OCI-LY7 (cell line): Measurements from ENCODE around the gene MRGPRX3. TPM values are rescaled to one million over a fixed set of nuclear protein-coding genes. Genes with fewer than 3 reads are reported as not detected.

Experiments used
- BruUV-seq: library from RNA; stranded (reverse); fragments of 400-500 nt; replicated peaks from 2 replicates; lab custom pipeline; 2021; lab: Mats Ljungman, UMichigan
- CTCF ChIA-PET: fragments of 300-600 bp; sonication (Branson Sonifier 250); formaldehyde crosslinking; loops from one replicate; lab custom pipeline; 2022; ENCODE audit warnings: antibody characterized with exemption; ENCODE audit not compliant: unreplicated experiment; lab: Charles Lee
- POLR2A ChIA-PET: fragments of 300-600 bp; sonication (Branson Sonifier 250); formaldehyde crosslinking; loops from one replicate; lab custom pipeline; 2022; ENCODE audit warnings: antibody characterized with exemption; lab: Charles Lee
- DNase-seq: peaks from one replicate; pipeline ENCODE4 v3.0.0-alpha.2; 2015; ENCODE audit warnings: low spot score
- H2AFZ ChIP-seq: fragments of 200-600 bp; sonication (generic), shearing (Covaris generic); 2 replicates; pipeline ENCODE4 v1.6.1; 2014; ENCODE audit warnings: mild to moderate bottlenecking, antibody characterized with exemption, low read length, moderate library complexity
- H3K27ac ChIP-seq: fragments of 200-600 bp; sonication (generic); 2 replicates; pipeline ENCODE4 v1.5.1; 2014; ENCODE audit warnings: mixed run types, low read depth, mild to moderate bottlenecking, moderate library complexity, low read length, inconsistent platforms; ENCODE audit not compliant: poor library complexity, severe bottlenecking
- H3K36me3 ChIP-seq: fragments of 200-600 bp; sonication (generic); 2 replicates; pipeline ENCODE4 v1.6.1; 2014; ENCODE audit warnings: mild to moderate bottlenecking, antibody characterized with exemption, low read length, moderate library complexity, mixed read lengths; ENCODE audit not compliant: insufficient read depth
- H3K4me1 ChIP-seq: fragments of 200-600 bp; sonication (generic); 2 replicates; pipeline ENCODE4 v1.5.1; 2014; ENCODE audit warnings: mild to moderate bottlenecking, low read length; ENCODE audit not compliant: insufficient read depth, poor library complexity, severe bottlenecking
- H3K4me2 ChIP-seq: fragments of 200-600 bp; sonication (generic); 2 replicates; pipeline ENCODE4 v1.6.1; 2014; ENCODE audit warnings: mild to moderate bottlenecking, low read length
- H3K4me3 ChIP-seq: fragments of 200-600 bp; sonication (generic); 2 replicates; pipeline ENCODE4 v1.5.1; 2014; ENCODE audit warnings: mild to moderate bottlenecking, low read depth, low read length; ENCODE audit not compliant: poor library complexity, severe bottlenecking
- H3K79me2 ChIP-seq: fragments of 200-600 bp; sonication (generic); 2 replicates; pipeline ENCODE4 v1.6.1; 2016; ENCODE audit warnings: low read depth, mild to moderate bottlenecking, low read length, moderate library complexity, mixed read lengths; ENCODE audit not compliant: insufficient read depth
- H3K9me2 ChIP-seq: fragments of 200-600 bp; sonication (generic); 2 replicates; pipeline ENCODE4 v1.6.1; 2016; ENCODE audit warnings: mild to moderate bottlenecking, low read length, mixed read lengths; ENCODE audit not compliant: insufficient read depth
- H3K9me3 ChIP-seq: fragments of 200-600 bp; sonication (generic); 2 replicates; pipeline ENCODE4 v1.6.1; 2014; ENCODE audit warnings: mild to moderate bottlenecking, mixed run types, low read length, mixed read lengths
- H4K20me1 ChIP-seq: fragments of 200-600 bp; sonication (generic); 2 replicates; pipeline ENCODE4 v1.6.1; 2014; ENCODE audit warnings: mild to moderate bottlenecking, antibody characterized with exemption, low read length, moderate library complexity, mixed read lengths; ENCODE audit not compliant: insufficient read depth
- CTCF ChIP-seq: fragments of 200-600 bp; sonication (generic); conservative IDR thresholded peaks from 2 replicates; pipeline ENCODE4 v1.5.1; 2014; ENCODE audit warnings: mild to moderate bottlenecking, antibody characterized with exemption, low read length, moderate library complexity, mixed read lengths
- EZH2phosphoT487 ChIP-seq: fragments of 200-600 bp; sonication (generic); IDR thresholded peaks from 2 replicates; pipeline ENCODE4 v1.6.1; 2018; ENCODE audit warnings: low read depth, borderline replicate concordance, mild to moderate bottlenecking, mixed run types, antibody characterized with exemption, low read length, moderate library complexity, mixed read lengths
- intact Hi-C: fragments of 100-400 bp; cut with micrococcal nuclease; formaldehyde crosslinking; loops from one replicate; pipeline ENCODE4 v1.10.0; 2022; ENCODE audit not compliant: unreplicated experiment
- total RNA-seq, 2 experiments: library from RNA; depleted of rRNA in 1 of 2; stranded (reverse); fragments of >200 nt in 1 of 2; shearing (Covaris generic) in 1 of 2; gene quantifications; 2 replicates each; pipeline ENCODE4 v1.2.3, GENCODE V29; 2014 to 2022

Gene MRGPRX3
- total RNA-seq, 2 experiments from 2014 or later, result not detected

GRCh38 chr11:18151581-18151980, 19.2 kb downstream of the MRGPRX3 start:
- CTCF ChIA-PET, result no interaction called here

GRCh38 chr11:18168372-18168771, 36.0 kb downstream of the MRGPRX3 start:
- H3K4me2 ChIP-seq, result no peak overlapping the region
- H4K20me1 ChIP-seq, result no peaks in the 10 kb centered on the region
- H3K79me2 ChIP-seq, result no peaks in the 10 kb centered on the region
- intact Hi-C loops, result no loop called here
- no peak overlapping the region for H2AFZ ChIP-seq
- TF ChIP-seq EZH2phosphoT487, result no peak
- no peak for TF ChIP-seq CTCF
- H3K9me3 ChIP-seq, result no peaks in the 10 kb centered on the region; the same call in 1 of the 2 replicates
- no peaks in the 10 kb centered on the region for H3K36me3 ChIP-seq
- POLR2A ChIA-PET, result no interaction called here
- CTCF ChIA-PET, result no interaction called here
- peaks cover 10% of the 10 kb centered on the region for H3K4me1 ChIP-seq
- no peaks in the 10 kb centered on the region for H3K9me2 ChIP-seq
- DNase-seq, result no peak
- H3K4me3 ChIP-seq, result no peak overlapping the region
- BruUV-seq, result no TSS peak
- no peak overlapping the region for H3K27ac ChIP-seq

More at GRCh38 chr11:18151581-18151980, 19.2 kb downstream of the MRGPRX3 start:
- H3K4me3 ChIP-seq, result no peak overlapping the region
- no peaks in the 10 kb centered on the region for H3K36me3 ChIP-seq
- H3K9me2 ChIP-seq, result no peaks in the 10 kb centered on the region
- no peak overlapping the region for H3K4me2 ChIP-seq
- H3K27ac ChIP-seq, result no peak overlapping the region
- no peaks in the 10 kb centered on the region for H4K20me1 ChIP-seq
- no peak for DNase-seq
- H2AFZ ChIP-seq, result no peak overlapping the region
- no peak for TF ChIP-seq CTCF
- TF ChIP-seq EZH2phosphoT487, result no peak
- no peaks in the 10 kb centered on the region for H3K79me2 ChIP-seq
- intact Hi-C loops, result no loop called here
- POLR2A ChIA-PET, result no interaction called here
- H3K4me1 ChIP-seq, result no peaks in the 10 kb centered on the region
- H3K9me3 ChIP-seq, result no peaks in the 10 kb centered on the region
- BruUV-seq, result no TSS peak

- no peak overlapping the region for H3K27ac ChIP-seq
- H3K4me2 ChIP-seq, result no peak overlapping the region
- peak; percentile 56 for DNase-seq
- no peaks in the 10 kb centered on the region for H3K79me2 ChIP-seq
- no peaks in the 10 kb centered on the region for H3K9me2 ChIP-seq
- H3K4me3 ChIP-seq, result no peak overlapping the region
- no peaks in the 10 kb centered on the region for H4K20me1 ChIP-seq
- no peaks in the 10 kb centered on the region for H3K36me3 ChIP-seq
- H2AFZ ChIP-seq, result no peak overlapping the region
- H3K4me1 ChIP-seq, result no peaks in the 10 kb centered on the region
- ChIA-PET POLR2A (no interaction called here), CTCF (interaction anchor here (0.8 kb wide), 1 partner anchor 67 kb away, joined by 3 read pairs; no protein-coding TSS in a partner anchor)
- no peaks in the 10 kb centered on the region; the same call in 1 of the 2 replicates for H3K9me3 ChIP-seq
- intact Hi-C loops, result loop anchor here (10.0 kb wide), 1 partner anchor 113 kb away; no protein-coding TSS in a partner anchor
- TF ChIP-seq EZH2phosphoT487 (no peak), CTCF (peak; percentile 79)
- BruUV-seq, result no TSS peak
Measured at GRCh38 chr11:18171377-18172000, 39.1 kb downstream of the MRGPRX3 start.
